Astrocyte (in vitro differentiated cells and primary cell): ENCODE data around the gene TAB3.

Source experiments
- EZH2 ChIP-seq: IDR thresholded peaks from 2 replicates; pipeline ENCODE4 v1.6.1; 2012; ENCODE audit warnings: mild to moderate bottlenecking, low read length, inconsistent platforms; ENCODE audit not compliant: insufficient read depth
- TF ChIP-seq, protein P1 (sequence below): IDR thresholded peaks from 2 replicates; pipeline ENCODE4 v1.5.1; 2011; ENCODE audit warnings: low read depth, mild to moderate bottlenecking, inconsistent platforms, low read length, moderate library complexity; ENCODE audit not compliant: insufficient read depth

DNA sequence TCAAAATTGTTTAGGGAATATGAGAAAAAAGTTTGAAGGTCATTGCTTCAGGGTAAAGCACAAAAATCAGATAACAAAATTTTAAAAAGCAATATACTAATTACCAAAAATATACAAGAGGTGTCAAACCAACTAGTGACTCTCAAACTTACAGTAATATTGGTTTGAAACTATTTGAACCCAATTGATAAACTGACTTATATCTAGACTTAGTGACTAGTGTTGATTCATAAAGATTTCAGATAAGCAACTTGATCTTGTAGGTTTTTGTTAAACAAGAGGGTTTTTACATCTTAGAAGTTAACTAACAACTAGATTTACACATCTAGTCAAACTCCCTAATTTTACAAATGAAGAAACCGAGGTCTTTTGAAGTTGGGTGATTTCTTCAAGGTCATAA is 7.7 kb downstream of the TAB3 start:
- TF ChIP-seq, protein P1, sequence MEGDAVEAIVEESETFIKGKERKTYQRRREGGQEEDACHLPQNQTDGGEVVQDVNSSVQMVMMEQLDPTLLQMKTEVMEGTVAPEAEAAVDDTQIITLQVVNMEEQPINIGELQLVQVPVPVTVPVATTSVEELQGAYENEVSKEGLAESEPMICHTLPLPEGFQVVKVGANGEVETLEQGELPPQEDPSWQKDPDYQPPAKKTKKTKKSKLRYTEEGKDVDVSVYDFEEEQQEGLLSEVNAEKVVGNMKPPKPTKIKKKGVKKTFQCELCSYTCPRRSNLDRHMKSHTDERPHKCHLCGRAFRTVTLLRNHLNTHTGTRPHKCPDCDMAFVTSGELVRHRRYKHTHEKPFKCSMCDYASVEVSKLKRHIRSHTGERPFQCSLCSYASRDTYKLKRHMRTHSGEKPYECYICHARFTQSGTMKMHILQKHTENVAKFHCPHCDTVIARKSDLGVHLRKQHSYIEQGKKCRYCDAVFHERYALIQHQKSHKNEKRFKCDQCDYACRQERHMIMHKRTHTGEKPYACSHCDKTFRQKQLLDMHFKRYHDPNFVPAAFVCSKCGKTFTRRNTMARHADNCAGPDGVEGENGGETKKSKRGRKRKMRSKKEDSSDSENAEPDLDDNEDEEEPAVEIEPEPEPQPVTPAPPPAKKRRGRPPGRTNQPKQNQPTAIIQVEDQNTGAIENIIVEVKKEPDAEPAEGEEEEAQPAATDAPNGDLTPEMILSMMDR: no peak
- no peak for TF ChIP-seq EZH2
